ENCODE results near the gene ZNF689.
"Not testable (repeated sequence)": the region's sequence is repeated elsewhere in the genome, so short reads cannot be mapped to it uniquely, and the experiment has no call there.

The ZNF689 gene

GRCh38 chr16:30633526-30633925, 23.3 kb upstream of the ZNF689 start:
- no peak for DNase-seq

DNA sequence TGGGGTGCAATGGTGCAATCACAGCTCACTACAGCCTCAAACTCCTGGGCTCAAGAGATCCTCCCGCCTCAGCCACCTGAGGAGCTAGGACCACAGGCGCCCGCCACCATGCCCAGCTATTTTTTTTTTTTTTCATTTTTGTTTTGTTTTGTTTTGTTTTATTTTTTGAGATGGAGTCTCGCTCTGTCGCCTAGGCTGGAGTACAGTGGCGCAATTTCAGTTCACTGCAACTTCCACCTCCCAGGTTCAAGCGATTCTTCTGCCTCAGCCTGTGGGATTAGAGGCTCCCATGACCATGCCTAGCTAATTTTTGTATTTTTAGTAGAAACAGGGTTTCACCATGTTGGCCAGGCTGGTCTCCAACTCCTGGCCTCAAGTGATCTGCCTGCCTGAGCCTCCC, 22.3 kb upstream of the ZNF689 start:
- DNase-seq = not testable (repeated sequence)

DNA sequence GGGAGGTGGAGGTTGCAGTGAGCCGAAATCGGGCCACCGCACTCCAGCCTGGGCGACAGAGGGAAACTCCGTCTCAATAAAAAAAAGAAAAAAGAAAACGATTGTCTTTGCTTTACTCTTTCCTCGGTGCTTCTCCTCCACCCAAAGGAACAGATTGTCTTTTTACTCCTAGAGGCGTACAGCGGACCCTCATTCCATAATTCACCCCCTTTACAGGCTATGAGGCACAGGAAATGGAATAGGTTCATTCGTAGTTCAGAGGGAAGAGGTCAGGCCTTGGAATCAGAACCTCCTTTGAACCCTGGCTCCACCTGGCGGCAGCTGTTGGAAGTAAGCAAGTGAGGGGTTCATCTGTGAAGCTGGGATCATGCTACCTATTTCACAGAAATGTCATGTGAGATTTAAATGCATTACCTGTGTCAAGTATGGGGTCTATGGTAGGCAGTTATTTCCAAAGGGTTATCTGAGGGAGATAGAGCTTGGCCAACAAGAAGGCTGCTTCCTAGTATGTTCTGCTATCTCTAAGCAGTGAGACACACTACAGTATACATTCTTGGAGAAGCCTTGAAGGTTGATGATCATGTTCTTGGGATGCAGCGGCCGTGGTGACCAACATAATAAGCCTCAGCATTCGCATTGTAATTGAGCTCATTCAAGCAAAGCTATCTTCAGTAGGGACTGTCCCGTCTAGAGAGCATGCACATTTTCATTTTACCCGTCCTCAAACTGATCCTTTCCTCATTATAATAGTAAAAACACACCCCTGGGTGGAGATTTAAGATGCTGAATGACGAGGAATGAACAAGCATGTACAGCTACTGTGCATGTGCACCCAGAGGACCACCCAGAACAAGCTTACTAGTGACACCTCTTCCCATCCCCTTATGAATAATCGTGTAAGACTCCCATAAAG, 18.7 kb upstream of the ZNF689 start:
- DNase-seq = peak; percentile 92

DNA sequence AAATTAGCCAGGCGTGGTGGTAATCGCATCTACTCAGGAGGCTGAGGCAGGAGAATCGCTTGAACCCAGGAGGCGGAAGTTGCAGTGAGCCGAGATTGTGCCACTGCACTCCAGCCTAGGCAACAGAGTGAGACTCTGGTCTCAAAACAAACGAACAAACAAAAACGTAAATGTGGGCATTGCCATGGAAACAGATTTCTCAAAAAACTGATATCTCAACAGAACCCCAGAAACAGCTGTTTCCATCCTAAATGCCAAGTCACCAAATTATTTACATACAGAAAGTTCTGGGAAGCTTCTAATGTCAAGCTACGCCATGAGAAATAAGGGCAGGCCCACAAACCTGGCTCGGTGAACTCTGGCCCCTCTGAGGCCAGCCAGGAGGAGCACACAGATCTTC, 16.0 kb upstream of the ZNF689 start:
- no peak for DNase-seq

GRCh38 chr16:30623536-30624283, 13.5 kb upstream of the ZNF689 start:
- DNase-seq = no peak

DNA sequence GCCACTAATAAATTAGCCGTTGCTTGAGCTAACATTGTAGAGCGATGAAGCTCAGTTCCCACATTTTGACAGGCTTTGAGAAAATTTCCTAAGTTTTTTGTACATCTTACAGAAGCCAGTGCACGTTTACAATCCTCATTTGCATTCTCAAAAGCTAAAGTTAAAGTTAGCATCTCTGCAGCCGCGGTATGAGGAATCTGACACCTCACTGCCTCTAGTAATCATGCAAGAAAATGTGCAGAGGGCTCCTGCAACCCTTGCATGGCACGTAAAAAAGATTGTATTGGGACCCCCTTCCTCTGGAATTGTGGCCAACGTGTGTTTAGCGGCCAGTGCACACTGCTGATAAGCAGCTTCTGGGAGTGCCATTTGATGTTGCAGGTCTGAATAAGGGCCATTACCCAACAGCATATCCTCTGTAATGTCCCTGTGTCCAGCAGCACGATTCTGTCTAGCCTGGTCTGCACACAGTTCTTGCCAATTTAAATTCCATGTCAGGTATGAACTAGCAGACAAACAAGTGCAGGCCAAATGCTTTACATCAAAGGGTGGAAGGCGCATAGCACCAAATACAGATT, 12.4 kb upstream of the ZNF689 start:
- no peak for DNase-seq

DNA sequence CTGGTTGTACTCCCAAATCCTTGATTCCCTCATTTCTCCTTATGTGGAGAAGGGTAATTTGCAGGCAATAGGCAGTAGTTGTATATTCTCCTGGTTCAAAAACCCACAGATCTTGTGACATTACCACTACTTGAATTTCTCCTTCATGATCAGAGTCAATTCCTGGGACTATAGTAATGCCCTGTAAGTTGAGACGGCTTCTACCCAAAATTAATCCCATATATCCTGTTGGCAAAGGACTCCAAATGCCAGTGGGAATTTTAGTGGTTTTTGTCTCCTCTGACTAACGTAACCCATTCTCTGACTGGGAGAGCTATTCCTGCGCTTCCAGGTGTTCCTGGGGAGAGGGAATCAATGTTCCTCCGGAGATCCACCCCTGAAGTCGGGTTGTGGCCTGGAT, 11.6 kb upstream of the ZNF689 start:
- no peak for DNase-seq

- no peak for DNase-seq
Observed at GRCh38 chr16:30620169-30620568, 10.0 kb upstream of the ZNF689 start.

DNA sequence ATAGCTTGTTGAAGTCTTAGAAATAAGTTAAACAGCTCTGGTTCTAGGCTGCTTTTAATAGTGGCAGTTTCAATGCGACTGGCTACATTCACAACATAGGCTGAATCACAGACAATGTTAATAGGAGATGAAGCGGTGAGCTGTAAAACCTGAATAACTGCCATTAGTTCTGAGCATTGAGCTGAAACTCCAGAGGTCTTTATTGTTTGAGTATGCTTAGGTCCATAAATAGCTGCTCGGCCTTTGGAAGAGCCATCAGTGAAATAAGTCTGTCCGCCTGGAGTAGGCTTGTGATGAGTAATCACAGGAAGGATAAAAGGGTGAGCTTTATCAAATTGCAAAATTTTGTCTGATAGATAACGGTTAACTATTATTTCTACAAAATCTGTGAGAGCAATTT, 9.4 kb upstream of the ZNF689 start:
- no peak for DNase-seq

GRCh38 chr16:30619202-30619601, 9.0 kb upstream of the ZNF689 start:
- no peak for DNase-seq

DNA sequence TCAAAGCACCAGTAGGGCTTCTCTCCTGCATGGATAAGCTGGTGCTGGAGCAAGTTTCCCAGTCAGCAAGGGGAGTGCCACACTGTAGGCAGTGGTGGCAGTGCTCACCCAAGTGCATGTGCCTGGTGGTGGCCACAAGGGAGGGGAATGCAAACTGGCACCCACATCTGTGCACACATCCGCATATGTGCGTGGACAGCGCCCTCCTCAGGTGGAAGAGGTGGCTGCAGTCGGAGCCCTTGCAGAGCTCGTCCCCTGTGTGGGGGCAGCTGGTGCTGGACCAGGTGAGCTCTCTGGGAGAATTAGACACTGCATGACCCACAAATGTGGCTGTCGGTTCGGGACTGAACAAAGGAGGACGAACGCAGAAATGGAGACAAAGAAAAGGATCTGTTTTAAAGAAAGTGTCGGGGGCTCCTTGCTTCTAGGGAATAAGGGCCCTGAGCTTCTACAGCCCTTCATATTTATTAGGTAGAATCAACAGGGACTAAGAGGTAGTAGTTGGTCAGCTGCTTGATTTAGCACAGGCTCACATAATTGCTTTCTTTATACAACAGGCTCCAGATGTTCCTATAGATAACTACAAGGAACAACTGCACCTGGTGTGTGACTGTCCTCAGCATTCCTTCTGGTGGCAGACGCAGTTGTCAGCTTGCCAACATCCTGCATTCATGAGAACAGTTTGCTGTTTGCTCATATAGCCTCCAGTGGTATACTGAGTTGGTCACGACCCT, 5.3 kb upstream of the ZNF689 start:
- DNase-seq = peak; percentile 86

GRCh38 chr16:30609002-30609925, 925 bp downstream of the ZNF689 start:
- peak; percentile 62 for DNase-seq

DNA sequence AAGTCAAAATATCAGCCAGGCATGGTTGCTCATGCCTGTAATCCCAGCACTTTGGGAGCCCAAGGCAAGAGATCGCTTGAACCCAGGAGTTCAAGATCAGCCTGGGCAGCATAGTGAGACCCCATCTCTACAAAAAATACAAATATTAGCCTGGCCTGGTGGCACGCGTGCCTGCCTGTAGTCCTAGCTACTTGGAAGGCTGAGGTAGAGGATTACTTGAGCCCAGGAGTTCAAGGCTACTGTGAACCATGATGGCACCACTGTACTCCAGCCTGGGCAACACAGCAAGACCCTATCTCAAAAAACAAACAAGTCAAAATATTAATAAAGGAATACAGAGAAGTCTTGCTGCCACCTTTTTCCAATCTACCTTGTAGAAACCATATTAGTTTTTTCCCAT, 4.2 kb downstream of the ZNF689 start:
- DNase-seq = no peak

GRCh38 chr16:30605158-30605557, 5.0 kb downstream of the ZNF689 start:
- no peak for DNase-seq

DNA sequence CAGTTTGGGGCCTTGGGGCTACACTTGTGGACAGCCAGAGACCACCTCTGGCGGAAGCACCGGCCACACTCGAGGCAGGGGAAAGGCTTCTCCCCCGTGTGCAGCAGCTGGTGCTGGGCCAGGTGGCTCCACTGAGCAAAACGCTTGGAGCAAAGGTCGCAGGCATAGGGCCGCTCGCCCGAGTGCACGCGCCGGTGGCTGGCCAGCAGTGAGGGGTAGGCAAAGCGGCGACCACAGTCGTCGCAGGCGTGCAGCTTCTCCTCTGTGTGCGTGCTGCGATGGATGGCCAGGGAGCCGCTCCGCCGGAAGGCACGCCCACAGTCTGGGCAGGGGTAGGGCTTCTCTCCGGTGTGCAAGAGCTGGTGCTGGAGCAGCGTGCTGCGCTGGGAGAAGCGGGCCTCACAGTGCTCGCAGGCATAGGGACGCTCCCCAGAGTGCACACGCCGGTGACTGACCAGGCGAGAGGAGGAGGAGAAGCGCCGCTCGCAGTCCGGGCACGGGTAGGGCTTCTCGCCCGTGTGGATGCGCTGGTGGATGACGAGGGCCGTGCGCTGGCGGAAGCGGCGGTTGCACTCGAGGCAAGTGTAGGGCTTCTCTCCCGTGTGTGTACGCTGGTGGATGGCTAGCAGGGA, 5.8 kb downstream of the ZNF689 start:
- DNase-seq = no peak

- DNase-seq = no peak
Observed at GRCh38 chr16:30603945-30604315, 6.3 kb downstream of the ZNF689 start.

DNA sequence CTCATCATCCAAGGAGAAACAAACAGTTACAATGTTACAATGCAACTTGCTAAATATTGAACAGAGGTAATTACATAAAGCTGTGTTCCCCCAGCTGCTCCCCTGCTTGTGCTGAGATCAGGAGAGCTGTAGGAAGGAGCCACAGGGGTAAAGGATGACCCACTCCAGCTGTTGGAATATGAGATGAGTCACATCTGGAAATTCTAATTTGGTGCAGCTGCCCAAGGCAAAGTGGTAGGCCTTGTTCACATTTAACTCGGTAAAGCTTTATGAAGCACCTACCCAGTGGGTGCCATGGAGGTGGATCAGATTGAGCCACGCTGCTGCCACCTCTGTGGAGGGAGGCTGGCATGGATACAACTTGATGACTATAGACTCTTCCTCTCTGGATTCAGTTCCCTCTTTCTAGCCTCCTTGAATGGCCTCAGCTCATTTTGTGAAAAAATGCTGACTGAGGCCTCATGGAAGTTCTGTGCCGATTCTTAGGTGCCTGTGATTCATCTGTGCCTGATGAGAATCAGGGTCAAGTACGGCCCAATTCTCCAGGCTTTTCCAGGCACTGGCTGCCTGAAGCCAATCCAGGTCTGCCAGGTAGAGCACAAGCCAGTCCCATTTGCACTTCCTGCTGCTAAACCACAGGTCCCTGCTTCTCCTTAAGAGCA, 7.4 kb downstream of the ZNF689 start:
- no peak for DNase-seq

DNA sequence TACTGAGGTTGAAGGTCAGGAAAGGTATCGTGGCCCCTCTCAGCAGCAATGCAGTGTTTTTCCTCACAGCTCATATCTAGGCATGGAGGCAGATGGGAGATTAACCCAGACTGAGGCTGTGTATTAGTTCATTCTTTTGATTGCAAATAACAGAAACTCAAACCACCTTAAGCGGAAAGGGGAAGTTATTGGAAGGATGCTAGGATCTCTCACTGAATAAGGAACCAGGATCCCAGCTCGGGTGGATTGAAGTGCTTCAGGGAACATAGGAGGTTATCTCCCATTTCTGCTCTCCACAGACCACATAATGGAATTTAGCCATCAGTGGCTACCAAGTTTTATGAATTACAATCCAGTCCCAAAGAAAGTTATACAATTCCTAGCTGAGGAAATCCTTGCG, 8.2 kb downstream of the ZNF689 start:
- DNase-seq = no peak

DNA sequence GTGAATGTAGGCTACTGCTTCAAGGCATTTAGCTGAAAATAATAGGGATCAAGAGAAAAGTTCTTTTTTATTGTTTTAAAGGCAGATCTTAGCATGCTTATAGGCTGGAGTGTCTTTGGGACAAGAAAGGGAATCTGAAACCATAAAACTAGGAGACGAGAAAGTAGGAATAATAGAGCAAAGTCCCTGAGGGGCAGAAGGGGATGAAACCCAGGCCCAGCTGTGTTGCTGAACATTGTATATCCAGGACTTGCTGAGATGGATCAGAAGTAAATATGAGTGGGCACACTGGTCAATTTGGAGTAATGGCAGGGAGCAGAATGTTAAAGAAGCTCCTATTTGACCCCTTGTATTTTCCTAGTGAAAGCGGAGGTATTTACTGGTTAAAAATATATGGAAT, 9.3 kb downstream of the ZNF689 start:
- DNase-seq = no peak

GRCh38 chr16:30600215-30600614, 10.0 kb downstream of the ZNF689 start:
- no peak for DNase-seq

- no peak for DNase-seq
Observed at GRCh38 chr16:30592871-30593270, 17.3 kb downstream of the ZNF689 start.

Measured in activated CD4-positive, alpha-beta T cell treated with anti-CD3 and anti-CD28 coated beads, Interleukin-2, Interleukin-6, amounts not matched to agents 100 ng/mL and 50 ng/mL, durations not matched to agents 16 hours and 8 hours (primary cell).